ENCODE results near the gene IL21R. TPM values are rescaled to one million over a fixed set of nuclear protein-coding genes. Genes with fewer than 3 reads are reported as not detected.

The IL21R gene
- total RNA-seq, 1 experiment from 2014 or later: not detected

DNA sequence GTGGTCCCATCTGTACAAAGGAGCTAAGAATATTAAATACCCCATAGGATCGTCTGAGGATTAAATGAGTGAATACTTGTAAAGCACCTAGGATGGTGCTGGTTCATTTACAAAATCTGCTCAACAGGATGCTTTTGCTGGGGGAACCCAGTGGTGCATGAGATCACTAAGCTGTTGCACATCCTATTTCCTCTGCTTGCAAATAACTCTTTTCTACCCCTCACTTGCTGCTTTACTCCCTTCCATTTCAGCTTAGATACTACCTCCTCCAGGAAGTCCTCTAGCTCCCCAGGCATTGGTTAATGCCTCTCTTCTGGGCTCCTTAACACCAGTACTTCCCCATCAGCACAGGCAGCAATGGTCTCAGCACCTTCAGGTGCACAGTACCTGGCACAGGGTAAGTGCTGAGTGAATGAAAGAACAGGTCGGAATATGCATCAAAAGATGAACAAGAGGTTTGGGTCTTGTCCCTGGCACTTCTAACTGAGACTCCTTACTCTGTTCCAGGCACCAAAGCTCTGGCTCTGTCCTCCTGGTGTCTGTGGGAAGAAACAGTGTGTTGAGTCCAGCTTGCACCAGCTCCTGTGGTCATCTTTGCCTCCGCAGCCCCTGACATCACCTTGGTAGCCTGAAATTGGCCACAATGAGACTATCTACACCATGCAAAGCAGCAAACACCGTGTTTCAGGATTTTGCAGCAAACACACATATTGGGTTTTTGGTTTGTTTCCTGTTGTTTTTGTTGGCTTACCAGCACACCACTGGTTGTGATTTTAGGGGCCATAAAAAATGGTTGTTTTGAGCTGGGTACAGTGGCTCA is 24.1 kb upstream of the IL21R start:
- no TSS peak for BruUV-seq (replicated peaks)
- intact Hi-C loops (cut with micrococcal nuclease; ENCODE audit: unreplicated experiment): loop anchor here (5.0 kb wide), 1 partner anchor 79 kb away; no protein-coding TSS in a partner anchor
- TF ChIP-seq, protein P1, sequence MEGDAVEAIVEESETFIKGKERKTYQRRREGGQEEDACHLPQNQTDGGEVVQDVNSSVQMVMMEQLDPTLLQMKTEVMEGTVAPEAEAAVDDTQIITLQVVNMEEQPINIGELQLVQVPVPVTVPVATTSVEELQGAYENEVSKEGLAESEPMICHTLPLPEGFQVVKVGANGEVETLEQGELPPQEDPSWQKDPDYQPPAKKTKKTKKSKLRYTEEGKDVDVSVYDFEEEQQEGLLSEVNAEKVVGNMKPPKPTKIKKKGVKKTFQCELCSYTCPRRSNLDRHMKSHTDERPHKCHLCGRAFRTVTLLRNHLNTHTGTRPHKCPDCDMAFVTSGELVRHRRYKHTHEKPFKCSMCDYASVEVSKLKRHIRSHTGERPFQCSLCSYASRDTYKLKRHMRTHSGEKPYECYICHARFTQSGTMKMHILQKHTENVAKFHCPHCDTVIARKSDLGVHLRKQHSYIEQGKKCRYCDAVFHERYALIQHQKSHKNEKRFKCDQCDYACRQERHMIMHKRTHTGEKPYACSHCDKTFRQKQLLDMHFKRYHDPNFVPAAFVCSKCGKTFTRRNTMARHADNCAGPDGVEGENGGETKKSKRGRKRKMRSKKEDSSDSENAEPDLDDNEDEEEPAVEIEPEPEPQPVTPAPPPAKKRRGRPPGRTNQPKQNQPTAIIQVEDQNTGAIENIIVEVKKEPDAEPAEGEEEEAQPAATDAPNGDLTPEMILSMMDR (IDR thresholded peaks at IDR 0.05; ENCODE audit: unreplicated experiment): no peak
- Mint-ChIP-seq H3K27me3 (ENCODE audit: unreplicated experiment) (peaks cover 57% of the 10 kb centered on the region), H3K4me3 (ENCODE audit: low read depth, unreplicated experiment) (no peak overlapping the region), H3K9me3 (ENCODE audit: low read depth, unreplicated experiment) (no peaks in the 10 kb centered on the region), H3K27ac (ENCODE audit: unreplicated experiment) (no peak overlapping the region), H3K36me3 (ENCODE audit: insufficient read depth, unreplicated experiment) (no peaks in the 10 kb centered on the region), H3K4me1 (ENCODE audit: low read depth, unreplicated experiment) (no peaks in the 10 kb centered on the region)
- CTCF ChIA-PET: no interaction called here
- no peak for DNase-seq

DNA sequence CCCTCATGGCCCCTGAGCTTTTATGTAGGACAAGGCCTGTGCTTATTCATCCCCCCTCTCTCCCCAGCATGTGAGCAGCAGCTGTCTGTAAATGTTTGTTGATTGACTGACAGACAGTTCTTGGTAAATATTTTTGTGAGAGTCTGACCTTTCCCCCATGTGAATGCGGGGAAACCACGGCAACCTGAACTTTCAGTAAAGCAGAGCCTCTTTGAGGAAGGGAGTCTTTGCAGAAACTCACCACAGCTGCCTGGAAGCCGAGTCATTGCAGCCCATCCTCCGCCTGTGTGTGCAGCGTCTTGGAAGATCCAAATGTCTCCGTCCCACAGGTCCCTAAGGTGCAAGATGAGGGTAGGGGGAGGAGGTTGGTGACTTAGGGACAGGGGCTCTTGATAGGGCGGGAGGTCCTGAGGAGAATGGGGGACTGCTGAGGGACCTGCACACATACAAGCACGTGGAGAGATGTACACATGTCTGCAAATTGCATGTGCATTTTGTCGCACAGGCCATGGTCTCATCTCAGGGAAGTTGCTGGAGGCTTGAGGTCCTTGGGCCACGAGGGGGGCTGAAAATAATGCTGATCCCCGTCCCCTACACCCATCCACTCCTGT is 23.0 kb upstream of the IL21R start:
- no peaks in the 10 kb centered on the region for H3K4me1 Mint-ChIP-seq (ENCODE audit: low read depth, unreplicated experiment)
- no peak overlapping the region for H3K27ac Mint-ChIP-seq (ENCODE audit: unreplicated experiment)
- no peak overlapping the region for H3K4me3 Mint-ChIP-seq (ENCODE audit: low read depth, unreplicated experiment)
- DNase-seq: no peak
- H3K36me3 Mint-ChIP-seq (ENCODE audit: insufficient read depth, unreplicated experiment): no peaks in the 10 kb centered on the region
- no peaks in the 10 kb centered on the region for H3K9me3 Mint-ChIP-seq (ENCODE audit: low read depth, unreplicated experiment)
- CTCF ChIA-PET: no interaction called here
- TF ChIP-seq, protein P1 (IDR thresholded peaks at IDR 0.05; ENCODE audit: unreplicated experiment): no peak
- H3K27me3 Mint-ChIP-seq (ENCODE audit: unreplicated experiment): peaks cover 68% of the 10 kb centered on the region
- intact Hi-C loops (cut with micrococcal nuclease; ENCODE audit: unreplicated experiment): loop anchor here (5.0 kb wide), 1 partner anchor 78 kb away; no protein-coding TSS in a partner anchor
- BruUV-seq (replicated peaks): no TSS peak

DNA sequence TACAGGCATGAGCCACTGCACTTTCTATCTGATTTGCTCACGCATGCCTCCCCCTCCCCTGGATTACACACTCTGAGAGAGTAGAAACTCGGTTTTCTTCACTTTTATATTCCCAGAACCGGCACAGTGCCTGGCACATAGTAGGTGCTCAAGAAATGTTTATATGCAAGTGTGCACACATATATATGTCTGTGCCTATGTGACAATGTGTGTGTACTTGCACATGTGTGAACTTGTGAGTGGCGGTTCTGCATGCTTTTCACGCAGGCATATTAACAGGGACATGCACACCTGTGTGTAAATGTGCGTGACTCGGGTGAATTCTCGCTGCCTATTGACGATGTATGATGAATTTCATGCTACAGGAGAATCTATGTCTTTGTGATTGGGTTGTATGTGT is 22.1 kb upstream of the IL21R start:
- Mint-ChIP-seq H3K9me3 (ENCODE audit: low read depth, unreplicated experiment) (no peaks in the 10 kb centered on the region), H3K27me3 (ENCODE audit: unreplicated experiment) (peaks cover 78% of the 10 kb centered on the region), H3K27ac (ENCODE audit: unreplicated experiment) (no peak overlapping the region), H3K4me1 (ENCODE audit: low read depth, unreplicated experiment) (no peaks in the 10 kb centered on the region), H3K36me3 (ENCODE audit: insufficient read depth, unreplicated experiment) (no peaks in the 10 kb centered on the region), H3K4me3 (ENCODE audit: low read depth, unreplicated experiment) (no peak overlapping the region)
- CTCF ChIA-PET: no interaction called here
- BruUV-seq (replicated peaks): no TSS peak
- no peak for DNase-seq
- intact Hi-C loops (cut with micrococcal nuclease; ENCODE audit: unreplicated experiment): loop anchor here (5.0 kb wide), 1 partner anchor 77 kb away; no protein-coding TSS in a partner anchor
- TF ChIP-seq, protein P1 (IDR thresholded peaks at IDR 0.05; ENCODE audit: unreplicated experiment): no peak

DNA sequence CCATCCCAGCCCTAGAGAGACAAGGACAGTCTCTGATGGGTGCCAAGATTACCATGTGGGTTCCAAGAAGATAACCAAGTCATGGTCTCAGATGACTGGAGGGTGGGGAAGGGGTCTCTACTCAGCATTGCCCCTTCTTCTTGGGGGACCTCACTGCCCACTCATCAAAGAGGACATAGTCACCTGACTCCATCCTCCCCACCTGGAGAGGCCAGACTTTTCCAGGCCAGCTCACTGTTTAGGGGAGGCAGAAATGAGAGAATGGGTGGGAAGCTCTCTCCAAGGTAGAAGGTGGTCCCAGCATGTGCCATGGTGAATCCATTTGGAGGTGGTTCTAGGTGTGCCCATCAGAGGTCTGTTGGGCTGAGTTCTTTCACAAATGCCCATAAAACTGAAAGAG is 20.7 kb upstream of the IL21R start:
- peaks cover 82% of the 10 kb centered on the region for H3K27me3 Mint-ChIP-seq (ENCODE audit: unreplicated experiment)
- CTCF ChIA-PET: no interaction called here
- no peaks in the 10 kb centered on the region for H3K36me3 Mint-ChIP-seq (ENCODE audit: insufficient read depth, unreplicated experiment)
- TF ChIP-seq, protein P1 (IDR thresholded peaks at IDR 0.05; ENCODE audit: unreplicated experiment): no peak
- H3K4me1 Mint-ChIP-seq (ENCODE audit: low read depth, unreplicated experiment): no peaks in the 10 kb centered on the region
- no peaks in the 10 kb centered on the region for H3K9me3 Mint-ChIP-seq (ENCODE audit: low read depth, unreplicated experiment)
- no peak overlapping the region for H3K4me3 Mint-ChIP-seq (ENCODE audit: low read depth, unreplicated experiment)
- intact Hi-C loops (cut with micrococcal nuclease; ENCODE audit: unreplicated experiment): no loop called here
- H3K27ac Mint-ChIP-seq (ENCODE audit: unreplicated experiment): no peak overlapping the region
- DNase-seq: no peak
- no TSS peak for BruUV-seq (replicated peaks)

Measured in Calu3 (cell line).